Fibroblast of mammary gland (primary cell): ENCODE data around the gene MKLN1.

Experiments used
- DNase-seq: peaks from one replicate; pipeline ENCODE4 v3.0.0-alpha.2; 2010; ENCODE audit warnings: low read depth
- H3K4me3 ChIP-seq: 2 replicates; pipeline ENCODE4 v1.5.1; 2011; ENCODE audit warnings: low read depth, mild to moderate bottlenecking, low read length, moderate library complexity; ENCODE audit not compliant: control insufficient read depth
- TF ChIP-seq, protein P1 (sequence below): conservative IDR thresholded peaks from 2 replicates; pipeline ENCODE4 v1.5.1; 2011; ENCODE audit warnings: low read depth, low read length, inconsistent platforms; ENCODE audit not compliant: control insufficient read depth, insufficient read depth

MKLN1 gene

DNA sequence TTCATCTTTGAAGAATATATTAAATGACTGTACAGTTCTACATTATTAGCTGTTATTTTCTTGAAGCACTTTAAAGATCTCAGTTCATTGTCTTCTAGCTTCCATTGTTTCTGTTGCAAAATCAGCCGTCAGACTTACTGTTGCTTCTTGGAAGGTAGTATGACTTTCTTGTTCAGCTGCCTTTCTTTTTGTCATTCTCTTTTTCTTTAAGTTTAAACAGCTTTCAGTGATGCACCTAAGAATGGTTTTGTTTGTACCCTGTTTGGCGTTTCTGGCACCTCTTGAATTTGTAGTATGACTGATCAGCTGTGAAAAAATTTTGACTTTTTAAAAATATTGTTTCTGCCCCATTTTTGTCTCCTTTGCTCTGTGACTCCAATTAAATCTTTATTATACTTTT, 9.3 kb downstream of the MKLN1 start:
- DNase-seq, result peak; percentile 40
- TF ChIP-seq, protein P1, sequence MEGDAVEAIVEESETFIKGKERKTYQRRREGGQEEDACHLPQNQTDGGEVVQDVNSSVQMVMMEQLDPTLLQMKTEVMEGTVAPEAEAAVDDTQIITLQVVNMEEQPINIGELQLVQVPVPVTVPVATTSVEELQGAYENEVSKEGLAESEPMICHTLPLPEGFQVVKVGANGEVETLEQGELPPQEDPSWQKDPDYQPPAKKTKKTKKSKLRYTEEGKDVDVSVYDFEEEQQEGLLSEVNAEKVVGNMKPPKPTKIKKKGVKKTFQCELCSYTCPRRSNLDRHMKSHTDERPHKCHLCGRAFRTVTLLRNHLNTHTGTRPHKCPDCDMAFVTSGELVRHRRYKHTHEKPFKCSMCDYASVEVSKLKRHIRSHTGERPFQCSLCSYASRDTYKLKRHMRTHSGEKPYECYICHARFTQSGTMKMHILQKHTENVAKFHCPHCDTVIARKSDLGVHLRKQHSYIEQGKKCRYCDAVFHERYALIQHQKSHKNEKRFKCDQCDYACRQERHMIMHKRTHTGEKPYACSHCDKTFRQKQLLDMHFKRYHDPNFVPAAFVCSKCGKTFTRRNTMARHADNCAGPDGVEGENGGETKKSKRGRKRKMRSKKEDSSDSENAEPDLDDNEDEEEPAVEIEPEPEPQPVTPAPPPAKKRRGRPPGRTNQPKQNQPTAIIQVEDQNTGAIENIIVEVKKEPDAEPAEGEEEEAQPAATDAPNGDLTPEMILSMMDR, result no peak
- no peak overlapping the region for H3K4me3 ChIP-seq

DNA sequence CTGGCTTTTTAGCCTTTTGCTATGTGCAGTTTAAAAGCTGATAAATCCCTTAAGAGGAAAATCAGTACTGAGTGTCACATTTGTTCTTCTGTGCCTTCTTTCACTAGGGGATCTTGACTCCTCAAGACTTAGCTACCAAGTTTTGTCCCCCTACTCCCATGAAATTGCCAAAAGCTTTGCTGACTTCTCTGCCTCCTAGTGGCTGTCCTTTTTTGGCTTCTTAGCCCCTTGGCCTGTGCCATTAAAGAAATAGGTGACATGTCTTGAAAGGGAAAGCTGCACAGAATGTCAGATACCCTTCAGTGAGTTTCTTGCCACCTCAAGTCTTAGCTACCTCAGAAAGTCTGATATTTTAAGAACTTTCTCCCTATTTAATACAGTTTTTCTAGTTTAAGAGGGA, 10.5 kb downstream of the MKLN1 start:
- TF ChIP-seq, protein P1, result no peak
- DNase-seq, result no peak
- no peak overlapping the region for H3K4me3 ChIP-seq

DNA sequence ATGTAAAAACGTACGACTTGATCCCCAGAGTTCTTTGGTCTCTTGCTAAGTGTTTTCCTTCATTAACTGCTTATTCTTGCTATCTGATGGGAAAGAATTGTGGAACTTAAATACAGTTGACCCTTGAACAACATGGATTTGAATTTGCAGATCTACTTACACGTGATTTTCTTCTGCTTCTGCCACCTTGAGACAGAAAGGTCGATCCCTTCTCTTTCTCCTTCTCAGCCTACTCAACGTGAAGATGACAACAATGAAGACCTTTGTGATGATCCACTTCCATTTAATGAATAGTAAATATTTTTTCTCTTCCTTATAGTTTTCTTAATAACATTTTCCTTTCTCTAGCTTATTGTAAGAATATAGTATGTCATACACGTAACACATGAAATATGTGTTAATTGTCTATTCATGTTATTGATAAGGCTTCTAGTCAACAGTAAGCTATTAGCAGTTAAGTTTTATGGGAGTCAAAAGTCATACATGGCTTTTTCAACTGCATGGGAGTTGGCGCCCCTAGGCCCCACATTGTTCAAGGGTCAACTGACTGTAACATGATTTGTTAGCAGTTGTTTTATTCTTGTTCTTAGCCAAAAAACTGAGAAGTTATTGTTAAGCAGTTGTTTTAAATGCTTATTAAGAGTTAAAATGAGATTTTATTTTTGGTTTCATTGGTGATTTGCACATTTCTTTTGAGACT, 11.2 kb downstream of the MKLN1 start:
- TF ChIP-seq, protein P1, result no peak
- no peak for DNase-seq
- H3K4me3 ChIP-seq, result no peak overlapping the region

DNA sequence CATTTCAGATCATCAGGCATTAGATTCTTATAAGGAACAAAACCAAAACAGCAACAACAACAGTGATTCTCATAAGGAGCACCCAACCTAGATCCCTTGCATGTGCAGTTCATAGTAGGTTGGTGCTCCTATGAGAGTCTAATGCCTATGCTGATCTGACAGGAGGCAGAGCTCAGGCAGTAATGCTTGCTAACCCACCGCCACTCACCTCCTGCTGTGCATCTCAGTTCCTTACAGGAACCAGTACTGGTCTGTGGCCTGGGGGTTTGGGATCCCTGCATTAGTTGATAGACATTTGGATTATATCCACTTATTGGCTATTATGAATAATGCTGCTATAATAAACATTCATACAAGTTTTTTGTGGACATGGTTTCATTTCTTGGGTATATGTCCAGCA, 14.0 kb downstream of the MKLN1 start:
- H3K4me3 ChIP-seq, result no peak overlapping the region
- DNase-seq, result no peak
- TF ChIP-seq, protein P1, result no peak

DNA sequence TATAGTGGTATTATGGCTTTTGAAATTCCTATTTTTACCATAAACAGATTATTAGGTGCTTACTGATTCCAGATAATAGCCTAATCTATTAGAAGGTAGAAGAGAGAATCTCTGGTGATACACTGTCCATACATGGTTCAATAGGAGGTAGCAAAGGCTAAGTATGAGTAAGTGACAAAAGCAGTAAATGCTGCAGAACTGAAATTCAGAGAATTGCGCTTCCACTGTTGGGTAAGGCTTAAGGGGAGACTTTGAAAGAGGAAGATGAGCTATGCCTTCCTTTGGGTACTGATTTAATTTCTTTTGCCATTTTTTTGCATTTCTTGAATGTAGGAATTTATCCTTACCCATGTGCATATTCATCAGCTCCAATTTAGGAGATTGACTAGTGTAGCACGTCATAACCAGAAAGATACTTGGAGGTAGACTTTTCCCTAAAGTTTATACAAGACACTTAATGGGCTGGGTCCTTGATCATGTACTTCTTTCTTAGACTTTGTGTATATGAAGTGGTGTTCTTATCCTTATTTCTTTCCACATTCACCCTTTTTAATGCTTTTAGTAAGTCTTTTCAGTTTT, 15.3 kb downstream of the MKLN1 start:
- TF ChIP-seq, protein P1, result no peak

DNA sequence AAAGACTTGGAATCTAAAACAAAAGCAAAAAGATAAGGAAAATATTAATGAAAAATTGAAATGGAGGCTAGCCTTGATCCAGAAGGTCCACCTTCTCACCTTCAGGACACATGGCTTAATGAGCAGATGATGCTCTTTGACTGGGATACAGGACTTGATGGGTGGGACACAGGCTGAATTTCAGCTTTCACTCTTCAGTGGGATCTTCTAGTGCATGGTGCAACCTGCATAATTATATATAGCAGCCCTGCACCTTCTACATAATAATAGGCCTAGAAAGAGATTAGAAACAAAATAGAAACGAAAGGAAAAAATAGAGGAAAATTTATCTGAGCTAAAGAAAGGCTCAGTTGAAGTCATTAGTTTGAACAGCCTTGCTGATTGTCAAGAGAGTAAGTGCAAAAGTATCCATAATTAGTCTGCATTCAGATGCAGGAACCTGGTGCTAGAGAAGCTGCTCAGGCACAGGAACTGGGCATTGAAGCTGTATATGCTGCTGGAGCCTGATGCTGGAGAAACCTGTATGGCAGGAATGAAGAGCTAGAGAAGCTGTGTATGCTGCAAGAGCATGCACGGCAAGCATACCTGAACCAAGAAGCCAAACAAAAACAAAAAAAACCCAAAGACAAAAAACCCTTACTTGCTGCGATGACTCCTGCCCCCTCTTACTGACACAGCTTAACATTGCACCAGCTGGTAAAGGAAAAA, 19.4 kb downstream of the MKLN1 start:
- H3K4me3 ChIP-seq, result no peak overlapping the region
- no peak for DNase-seq
- TF ChIP-seq, protein P1, result no peak

More for the DNA sequence above, 15.3 kb downstream of the MKLN1 start:
- H3K4me3 ChIP-seq, result no peak overlapping the region
- no peak for DNase-seq
